GM19452 (cell line): ENCODE data around the gene PLSCR5.
A peak's percentile ranks its signal among the peaks of the same experiment; 100 is the strongest.

Experiments used
- ATAC-seq: cut with Tn5 transposase; IDR thresholded peaks from one replicate; pipeline ENCODE4 v1.9.1; 2021; ENCODE audit not compliant: unreplicated experiment

The PLSCR5 gene

DNA sequence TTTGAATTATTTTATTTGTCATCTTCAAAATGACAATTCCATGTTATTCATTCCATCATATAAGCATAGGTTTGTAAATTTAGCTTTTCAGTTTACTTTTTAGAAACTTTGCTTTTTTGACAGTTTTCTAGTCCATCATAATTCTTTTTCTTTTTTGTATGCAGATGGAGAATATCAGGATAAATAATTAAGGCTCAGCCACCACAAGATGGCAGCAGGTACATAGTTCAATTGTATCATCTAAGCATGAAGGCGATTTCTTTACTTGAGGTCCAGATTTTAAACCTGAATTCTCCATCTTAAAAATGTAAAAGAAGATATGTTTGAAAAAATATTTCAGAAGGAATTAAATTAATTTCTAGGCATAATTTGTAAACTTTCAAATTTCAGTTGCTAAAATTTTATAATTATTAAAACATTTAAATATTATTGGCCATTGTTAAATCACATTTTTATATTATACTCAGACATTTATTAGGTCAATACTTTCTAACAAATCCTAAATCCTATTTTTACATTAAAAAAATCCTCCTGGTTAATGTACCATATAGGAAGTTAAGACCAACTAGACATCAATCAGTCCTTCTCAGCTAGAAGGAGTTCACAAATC, 15.1 kb downstream of the PLSCR5 start:
- no peak for ATAC-seq

DNA sequence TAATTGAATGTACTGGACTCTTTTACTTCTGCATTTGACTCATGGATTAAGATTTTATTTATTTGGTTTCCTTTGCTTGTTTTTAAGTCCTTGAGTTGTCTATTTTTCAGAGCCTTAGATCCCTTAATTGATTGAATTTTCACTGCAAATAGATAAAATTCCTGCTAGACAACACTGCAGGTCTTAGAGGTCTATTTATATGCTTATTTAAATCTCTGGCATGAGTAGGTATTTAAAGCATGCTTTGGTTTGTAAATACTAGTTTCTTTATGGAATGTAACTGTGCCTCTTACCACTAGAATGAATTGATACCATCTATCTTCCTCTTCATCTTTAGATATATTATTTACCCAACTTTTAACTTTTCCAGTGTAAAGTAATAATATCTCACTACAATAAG, 20.0 kb downstream of the PLSCR5 start:
- no peak for ATAC-seq

DNA sequence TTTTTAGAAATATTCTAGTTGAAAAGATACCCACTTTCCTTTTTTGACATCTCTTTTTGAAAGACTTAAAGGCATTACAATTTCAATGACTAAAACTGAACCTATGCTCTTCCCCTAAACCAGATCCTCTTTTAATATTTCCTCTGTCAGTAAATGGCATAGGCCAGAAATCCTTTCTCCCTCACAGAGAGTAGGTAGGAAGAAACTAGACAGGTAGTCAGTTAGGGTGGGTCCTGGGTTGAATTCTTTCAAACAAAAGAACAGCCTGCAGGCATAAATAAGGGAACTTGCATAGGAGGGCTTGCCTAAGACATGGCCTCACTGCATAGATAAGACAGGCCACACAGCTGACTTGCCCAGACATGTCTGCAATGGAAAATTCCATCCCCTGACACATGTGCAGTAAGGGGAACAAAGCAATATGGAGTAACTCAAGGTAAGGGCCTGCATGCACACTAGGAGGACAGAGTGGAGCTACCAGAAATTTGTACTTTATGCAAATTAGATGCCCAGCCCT, 23.1 kb downstream of the PLSCR5 start:
- ATAC-seq, result no peak

DNA sequence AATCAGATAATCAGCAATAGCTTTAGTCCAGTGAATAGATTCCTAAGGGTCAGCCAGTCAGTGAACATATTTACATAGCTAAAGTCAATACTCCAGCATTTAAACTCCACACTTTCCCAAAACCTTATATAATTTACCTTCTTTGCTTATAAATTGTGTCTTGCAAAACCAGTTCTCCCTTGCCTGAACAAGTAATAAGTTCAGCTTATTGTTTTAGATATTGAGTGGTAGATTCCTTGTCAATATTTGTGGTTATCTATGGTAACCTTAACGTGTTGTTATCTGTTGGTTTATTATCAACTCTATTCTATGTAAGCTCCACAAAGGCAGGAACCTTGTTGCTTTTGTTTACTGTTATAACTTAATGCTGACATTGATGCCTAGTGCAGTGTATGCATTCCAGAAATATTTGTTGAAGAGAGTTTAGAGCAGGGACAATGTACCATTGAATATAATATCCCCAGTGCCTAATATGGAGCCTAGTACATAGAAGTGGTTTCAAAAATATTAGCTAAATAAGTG, 24.0 kb downstream of the PLSCR5 start:
- no peak for ATAC-seq

DNA sequence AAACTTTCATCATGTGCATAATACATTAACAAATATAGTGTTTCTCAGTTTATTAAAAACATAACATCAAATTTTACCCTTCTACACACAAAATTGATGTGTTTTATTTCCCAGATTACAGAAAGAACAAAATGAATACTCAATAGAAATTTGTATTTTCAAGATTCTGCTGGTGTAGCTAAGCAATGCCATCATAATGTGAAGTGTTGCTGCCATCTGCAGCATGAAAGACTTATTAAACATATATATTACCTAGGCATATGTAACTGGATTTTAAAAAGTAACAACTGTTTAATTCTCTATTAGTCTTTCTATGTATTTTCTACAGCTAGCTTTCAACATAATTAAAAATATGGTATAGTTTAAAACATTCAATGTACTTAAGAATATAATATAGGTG, 27.5 kb downstream of the PLSCR5 start:
- peak; percentile 73 for ATAC-seq

DNA sequence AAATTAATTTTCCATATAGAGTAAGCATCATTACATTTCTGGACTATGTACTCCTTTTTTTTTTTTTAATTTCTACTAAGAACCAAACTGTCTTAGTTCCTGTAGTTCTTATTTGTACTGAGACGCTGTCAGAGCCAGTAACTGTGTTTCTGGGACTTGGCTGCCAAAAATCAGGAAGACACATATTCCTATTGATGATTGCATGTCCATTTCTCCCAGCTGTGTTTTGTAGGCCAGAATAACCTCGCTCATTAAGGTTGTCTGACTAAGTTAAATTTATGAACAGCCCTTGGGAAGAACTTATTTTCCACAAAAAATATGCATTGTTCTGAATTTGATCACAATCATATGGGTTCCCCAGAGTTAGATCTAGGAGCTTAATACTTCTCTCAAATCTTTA, 29.5 kb downstream of the PLSCR5 start:
- no peak for ATAC-seq

DNA sequence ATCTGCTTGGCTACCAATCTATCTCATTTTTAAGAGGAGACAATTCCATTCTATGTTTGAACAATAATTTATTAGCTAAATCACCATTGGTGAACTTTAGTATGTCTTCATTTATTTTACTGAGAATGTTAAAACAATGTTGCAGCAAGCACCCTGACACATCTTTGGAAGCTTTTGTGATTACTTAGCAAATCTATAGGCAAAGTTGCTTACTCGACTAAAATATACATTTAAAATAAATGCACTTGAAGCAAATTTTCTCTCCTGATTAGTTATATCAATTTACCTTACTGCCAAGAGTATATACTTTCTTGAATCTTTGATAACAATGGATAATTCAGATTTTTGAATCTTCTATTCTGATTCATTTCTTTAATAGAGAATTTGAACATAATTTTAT, 31.0 kb downstream of the PLSCR5 start:
- ATAC-seq, result no peak

DNA sequence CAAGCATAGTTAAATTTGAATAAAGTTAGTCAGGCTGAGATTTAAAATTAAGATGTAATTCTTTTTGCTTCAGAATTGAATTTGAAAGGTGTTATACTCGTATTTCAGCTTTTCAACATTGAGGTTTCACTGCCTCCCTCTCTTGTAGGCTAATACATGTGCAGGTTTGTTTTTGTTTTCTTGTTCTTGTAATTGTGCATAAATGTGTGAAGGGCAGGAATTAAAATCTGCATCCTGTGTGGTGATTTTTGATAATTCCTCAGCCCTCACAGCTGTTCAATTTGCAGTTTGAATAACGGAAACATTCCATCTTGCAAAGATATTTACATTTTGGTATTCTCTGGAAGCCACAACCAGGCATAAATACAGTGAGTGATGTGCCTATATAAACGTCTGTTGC, 35.8 kb downstream of the PLSCR5 start:
- ATAC-seq, result no peak

DNA sequence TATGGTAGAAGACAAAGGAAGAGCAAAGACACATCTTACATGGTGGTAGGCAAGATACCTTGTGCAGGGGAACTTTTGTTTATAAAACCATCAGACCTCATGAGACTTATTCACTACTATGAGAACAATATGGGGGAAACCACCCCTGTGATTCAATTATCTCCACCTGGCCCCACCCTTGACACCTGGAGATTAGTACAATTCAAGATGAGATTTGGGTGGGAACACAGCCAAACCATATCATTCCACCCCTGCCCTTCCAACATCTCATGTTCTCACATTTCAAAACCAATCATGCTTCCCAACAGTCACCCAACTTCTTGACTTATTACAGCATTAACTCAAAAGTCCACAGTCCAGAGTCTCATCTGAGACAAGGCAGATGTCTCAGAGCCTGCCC, 39.0 kb downstream of the PLSCR5 start:
- ATAC-seq, result no peak

DNA sequence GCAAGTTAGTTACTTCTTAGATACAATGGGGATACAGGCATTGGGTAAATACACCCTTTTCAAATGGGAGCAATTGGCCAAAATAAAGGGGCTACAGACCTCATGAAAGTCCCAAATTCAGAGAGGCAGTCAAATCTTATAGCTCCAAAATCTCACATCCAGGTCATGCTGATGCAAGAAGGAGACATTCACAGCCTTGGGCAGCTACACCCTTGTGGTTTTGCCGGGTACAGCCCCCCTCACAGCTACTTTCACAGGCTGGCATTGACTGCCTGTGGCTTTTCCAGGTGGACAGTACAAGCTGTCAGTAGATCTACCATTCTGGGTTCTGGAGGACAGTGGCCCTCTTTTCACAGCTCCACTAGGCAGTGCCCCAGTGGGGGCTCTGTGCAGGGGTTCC, 43.3 kb downstream of the PLSCR5 start:
- ATAC-seq, result no peak

DNA sequence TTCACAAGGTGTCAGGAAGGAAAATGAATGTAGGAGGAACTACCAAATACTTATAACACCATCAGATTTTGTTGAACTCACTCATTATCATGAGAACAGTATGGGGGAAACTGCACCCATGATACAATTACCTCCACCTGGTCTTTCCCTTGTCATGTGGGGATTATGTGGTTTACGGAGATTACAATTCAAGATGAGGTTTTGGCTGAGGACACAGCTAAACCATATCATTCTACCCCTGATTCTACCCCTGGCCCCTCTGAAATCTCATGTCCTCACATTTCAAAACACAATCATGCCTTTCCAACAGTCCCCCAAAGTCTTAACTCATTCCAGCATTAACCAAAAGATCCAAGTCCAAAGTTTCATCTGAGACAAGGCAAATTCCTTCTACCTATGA, 43.7 kb downstream of the PLSCR5 start:
- no peak for ATAC-seq

DNA sequence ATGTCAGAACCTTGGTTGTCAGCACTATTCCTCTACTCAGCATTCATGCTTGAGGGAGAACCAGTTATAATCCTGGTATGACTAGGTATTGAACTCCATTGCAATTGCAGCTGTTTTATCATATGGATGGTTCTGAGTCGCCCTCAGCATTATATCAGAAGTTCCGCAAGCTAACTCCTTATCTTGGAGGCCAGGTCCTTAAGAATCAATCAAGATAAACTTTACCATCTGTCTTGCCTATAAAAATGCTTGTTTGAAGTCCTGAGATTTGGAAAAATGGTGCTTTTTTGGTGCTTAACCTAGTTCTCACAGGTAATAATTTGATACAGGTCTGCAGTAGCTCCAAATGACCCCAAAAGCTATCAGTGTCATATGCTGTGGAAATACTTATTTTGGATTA, 44.5 kb downstream of the PLSCR5 start:
- no peak for ATAC-seq

DNA sequence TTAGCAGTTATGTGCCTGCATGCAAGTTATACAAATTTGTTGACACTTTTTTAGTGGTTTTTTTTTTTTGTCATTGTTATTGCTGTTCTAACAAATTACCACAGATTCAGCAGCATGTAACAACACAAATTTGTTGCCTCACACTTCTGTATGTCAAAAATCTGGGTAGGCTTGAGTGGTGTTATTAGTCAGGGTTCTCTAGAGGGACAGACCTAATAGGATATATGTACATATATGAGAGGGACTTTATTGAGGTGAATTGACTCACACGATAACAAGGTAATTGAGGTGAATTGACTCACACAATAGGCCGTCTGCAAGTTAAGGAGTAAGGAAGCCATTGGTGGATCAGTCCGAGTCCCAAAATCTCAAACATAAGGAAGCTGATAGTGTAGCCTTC, 45.8 kb downstream of the PLSCR5 start:
- ATAC-seq, result no peak

DNA sequence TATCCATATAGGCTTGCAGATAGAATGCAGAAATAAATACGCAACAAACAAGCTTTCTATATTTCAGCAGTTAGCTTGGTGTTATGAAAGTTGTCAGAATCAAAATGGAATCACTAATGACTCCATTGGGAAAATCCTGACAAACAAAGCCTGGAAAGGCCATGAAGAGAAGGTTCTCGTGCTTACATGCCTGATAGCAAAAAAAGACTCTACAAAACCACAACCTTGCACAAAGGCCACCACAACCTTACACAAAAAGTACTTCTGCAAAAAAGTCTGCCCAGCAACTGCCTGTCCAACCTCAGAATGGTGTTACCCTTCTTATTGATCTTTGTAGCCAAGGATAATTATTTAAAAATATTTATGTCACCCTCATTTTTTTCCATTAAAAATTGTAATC, 46.4 kb downstream of the PLSCR5 start:
- ATAC-seq, result no peak

DNA sequence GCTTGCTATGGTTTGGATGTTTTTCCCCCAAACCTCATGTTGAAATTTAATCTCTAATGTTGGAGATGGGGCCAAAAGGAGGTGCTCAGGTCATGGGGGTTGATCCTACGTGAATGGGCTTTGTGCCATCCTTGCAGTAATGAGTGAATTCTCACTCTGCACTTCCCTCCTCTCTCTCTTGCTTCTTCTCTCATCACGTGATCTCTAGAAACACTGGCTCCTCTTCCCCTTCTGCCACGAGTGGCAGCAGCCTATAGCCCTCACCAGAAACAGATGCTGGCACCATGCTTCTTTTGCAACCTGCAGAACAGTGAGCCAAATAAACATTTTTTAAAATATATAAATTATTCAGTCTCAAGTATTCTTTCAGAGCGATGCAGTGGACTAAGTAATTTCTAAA, 47.4 kb downstream of the PLSCR5 start:
- ATAC-seq, result no peak

DNA sequence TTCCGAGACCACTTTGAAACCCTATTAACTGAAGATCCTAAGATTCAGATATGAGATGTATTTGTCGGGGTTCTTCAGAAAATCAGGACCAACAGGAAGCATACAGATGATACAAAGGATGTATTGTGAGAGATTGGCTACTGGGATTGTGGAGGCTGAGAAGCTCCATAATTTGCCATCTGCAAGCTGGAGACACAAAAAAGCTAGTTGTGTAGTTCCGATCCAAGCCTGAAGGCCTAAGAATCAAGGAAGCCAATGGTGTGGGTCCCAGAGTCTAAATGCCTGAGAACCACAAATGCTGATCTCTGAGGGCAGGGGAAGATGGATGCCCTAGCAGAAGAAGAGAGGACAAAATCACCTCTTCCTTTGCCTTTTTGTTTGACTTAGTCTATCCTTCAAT, 49.8 kb downstream of the PLSCR5 start:
- ATAC-seq, result no peak

DNA sequence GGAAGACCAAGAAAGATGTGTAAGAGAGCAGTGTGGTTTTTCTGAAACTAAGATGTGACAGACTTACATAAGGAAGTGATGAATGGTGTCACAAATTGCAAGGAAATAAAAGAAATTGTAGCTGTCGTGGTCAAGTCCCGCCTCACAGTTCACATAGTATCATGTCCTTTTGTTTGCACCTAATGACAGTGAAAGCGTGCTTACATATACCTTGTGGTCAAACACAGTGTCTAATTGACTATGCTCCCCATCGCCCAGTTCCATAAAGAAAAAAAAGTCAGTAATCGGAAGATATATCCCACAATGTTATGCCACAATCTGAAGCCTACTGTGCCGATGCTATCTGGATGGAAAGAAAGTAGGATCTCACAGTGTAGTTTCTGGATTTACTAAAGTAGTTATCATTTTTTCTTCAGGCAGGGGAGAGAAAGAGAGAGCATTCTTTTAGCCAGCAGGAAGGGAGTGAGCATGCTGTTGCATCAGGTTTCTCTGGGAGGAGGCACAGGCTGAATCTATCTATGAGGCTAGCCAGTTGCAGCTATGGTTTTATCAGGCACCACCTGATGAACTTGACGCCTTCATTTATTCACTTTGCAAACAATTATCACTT, 50.9 kb downstream of the PLSCR5 start:
- ATAC-seq, result peak; percentile 39

DNA sequence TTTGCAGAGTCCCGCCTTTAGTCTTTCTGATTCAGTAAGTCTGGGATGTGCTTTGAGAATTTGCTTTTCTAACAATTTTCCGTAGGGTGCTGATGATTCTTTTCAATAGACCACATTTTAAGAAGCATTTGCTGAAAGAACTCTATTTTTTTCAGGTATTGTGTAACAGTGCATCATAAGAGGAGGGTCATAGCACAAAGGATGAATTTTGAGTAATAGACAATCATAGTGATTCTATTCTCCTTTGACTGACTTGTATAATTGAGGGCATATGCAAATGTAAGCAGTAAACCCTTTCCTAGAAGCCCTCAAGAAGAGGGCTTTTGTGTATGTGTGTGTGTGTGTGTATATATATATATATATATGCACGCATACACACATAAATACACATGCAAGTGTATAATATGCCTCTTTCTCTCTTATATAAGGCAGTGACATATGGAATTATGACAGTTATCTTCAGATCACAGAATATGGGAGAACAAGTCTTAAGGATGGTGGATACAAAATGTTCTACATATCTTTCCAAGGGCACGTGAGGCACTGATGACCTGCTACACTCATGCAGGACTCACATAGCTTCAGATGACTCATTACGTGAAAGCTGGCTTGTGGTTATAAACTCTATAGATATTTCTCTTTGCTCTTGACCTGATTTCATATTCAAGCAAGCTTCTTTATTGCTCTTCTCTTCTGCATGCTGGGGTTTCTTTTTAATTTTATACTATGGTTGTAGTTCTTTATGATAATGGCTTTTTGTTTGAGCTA, 54.2 kb downstream of the PLSCR5 start:
- peak; percentile 81 for ATAC-seq

DNA sequence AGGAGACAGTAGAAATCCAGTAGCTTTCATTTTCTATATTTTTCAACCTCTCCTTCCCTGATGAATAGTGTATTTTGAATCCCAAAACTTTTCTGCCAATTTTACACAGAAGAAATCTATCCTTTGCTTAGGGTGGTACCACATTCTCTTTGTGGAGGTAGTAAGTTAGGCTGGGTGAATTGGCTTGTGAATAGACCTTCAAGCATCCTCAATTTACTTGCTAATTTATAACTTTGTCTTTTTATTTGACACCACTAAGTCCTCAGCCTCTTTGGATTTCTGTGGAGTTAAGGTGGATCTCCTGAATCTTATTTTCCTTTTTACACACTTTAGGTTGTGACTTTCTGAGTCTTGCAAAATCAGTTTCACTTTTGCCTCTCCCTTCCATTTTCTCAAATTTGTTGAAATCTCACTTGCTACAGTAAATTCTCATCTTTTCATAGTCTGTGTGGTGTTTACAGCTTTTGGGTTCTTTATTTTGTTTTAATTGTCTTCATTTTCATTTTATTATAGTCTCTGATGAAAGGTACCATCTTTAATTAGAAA, 55.0 kb downstream of the PLSCR5 start:
- ATAC-seq, result no peak

DNA sequence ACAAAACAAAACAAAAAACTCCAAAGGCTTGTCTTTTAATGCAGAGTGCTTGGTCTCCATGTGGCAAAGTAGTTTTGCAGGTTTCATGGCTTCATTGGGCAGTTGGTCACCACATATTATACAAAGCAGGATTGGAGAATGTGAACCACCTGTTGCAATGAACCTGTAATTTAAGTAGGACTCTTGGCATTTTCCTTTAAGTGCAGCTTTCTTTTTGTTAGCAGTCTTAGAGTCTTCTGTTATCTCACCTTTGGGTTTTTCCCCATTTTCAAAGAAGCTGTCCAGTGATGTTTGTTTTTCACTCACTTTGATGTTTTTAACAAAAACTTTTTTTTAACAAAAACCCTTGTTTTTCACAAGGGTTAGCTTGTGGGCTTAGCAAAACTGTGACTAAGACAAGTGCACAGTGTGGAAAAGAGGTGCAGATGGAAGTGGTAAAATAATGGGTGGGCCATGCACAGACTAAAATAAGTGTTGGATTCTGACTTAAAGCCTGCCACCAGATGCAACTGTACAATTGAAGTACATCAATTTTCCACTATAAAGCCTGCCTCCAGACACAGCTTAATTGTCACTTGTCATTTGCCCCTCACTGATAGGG, 57.8 kb downstream of the PLSCR5 start:
- no peak for ATAC-seq

DNA sequence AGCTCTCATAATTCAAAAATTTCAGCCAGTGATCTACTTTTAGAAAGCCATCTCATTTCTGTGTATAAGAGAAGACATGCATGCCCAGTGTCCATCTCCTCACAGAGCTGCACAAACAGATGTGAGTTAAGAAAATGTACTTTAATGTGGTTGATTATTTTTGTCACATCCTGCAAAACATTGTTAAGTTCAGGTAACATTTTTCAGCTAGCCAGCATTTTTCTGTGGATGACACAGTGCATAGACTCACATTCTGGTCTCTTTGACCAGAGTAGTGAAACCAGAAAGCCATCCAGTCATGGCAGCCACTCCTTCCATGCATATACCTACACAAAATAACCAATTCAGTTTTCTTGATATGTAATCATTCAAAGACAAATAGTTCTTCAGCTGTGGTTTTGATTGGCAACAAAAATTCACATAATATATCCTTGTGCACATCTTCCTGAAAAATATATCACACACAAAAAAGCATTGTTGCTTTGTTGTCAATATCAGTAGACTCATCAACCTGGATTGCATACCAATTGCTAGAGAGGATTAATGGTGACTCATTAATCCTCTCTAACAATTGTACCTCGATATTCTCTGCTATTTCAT, 58.7 kb downstream of the PLSCR5 start:
- no peak for ATAC-seq
